ENCODE results near the gene DNAJB9.

- TF ChIP-seq POLR2A (IDR thresholded peaks at IDR 0.05; ENCODE audit: low read length), result no peak
- TF ChIP-seq GATA1 (IDR thresholded peaks at IDR 0.05; ENCODE audit: low read depth, low read length), result no peak
Measured at GRCh38 chr7:108557191-108557590, 12.5 kb upstream of the DNAJB9 start.

Measured in erythroblast (primary cell).